Prostate gland (tissue), 2 donors: ENCODE results near the gene CDH5.

ENCODE experiments used
- POLR2AphosphoS5 ChIP-seq: sonication (generic); formaldehyde crosslinking; IDR thresholded peaks from one replicate; pipeline ENCODE4 v1.6.1; 2017; ENCODE audit warnings: antibody characterized with exemption
- TF ChIP-seq, protein P1 (sequence below), 4 experiments: fragments of 200-600 bp in 2 of 4; fragments of 450-650 bp in 2 of 4; sonication (generic) in 2 of 4; IDR thresholded peaks; 1 replicate in 3 of 4; 2 replicates in 1 of 4; pipeline ENCODE4 v1.5.1; 2016 to 2019; ENCODE audit warnings: antibody characterized with exemption in 4 of 4, mild to moderate bottlenecking in 2 of 4, moderate library complexity in 2 of 4

- TF ChIP-seq, protein P1, sequence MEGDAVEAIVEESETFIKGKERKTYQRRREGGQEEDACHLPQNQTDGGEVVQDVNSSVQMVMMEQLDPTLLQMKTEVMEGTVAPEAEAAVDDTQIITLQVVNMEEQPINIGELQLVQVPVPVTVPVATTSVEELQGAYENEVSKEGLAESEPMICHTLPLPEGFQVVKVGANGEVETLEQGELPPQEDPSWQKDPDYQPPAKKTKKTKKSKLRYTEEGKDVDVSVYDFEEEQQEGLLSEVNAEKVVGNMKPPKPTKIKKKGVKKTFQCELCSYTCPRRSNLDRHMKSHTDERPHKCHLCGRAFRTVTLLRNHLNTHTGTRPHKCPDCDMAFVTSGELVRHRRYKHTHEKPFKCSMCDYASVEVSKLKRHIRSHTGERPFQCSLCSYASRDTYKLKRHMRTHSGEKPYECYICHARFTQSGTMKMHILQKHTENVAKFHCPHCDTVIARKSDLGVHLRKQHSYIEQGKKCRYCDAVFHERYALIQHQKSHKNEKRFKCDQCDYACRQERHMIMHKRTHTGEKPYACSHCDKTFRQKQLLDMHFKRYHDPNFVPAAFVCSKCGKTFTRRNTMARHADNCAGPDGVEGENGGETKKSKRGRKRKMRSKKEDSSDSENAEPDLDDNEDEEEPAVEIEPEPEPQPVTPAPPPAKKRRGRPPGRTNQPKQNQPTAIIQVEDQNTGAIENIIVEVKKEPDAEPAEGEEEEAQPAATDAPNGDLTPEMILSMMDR (IDR thresholded peaks at IDR 0.05): no peak
- TF ChIP-seq POLR2AphosphoS5: no peak
These were observed 30.7 kb upstream of the CDH5 start for GRCh38 chr16:66335704-66336329.
